HG03565 (cell line): ENCODE measurements around the gene TMEM212.
"Not testable (repeated sequence)": the region's sequence is repeated elsewhere in the genome, so short reads cannot be mapped to it uniquely, and the experiment has no call there.

Experiments used
- ATAC-seq: cut with Tn5 transposase; IDR thresholded peaks from one replicate; pipeline ENCODE4 v1.9.1; 2021; ENCODE audit warnings: mild to moderate bottlenecking, moderate library complexity; ENCODE audit not compliant: unreplicated experiment

Gene TMEM212

GRCh38 chr3:171883893-171884279 is 40.7 kb downstream of the TMEM212 start:
- no peak for ATAC-seq

GRCh38 chr3:171888466-171888865 is 45.3 kb downstream of the TMEM212 start:
- ATAC-seq = no peak

- ATAC-seq = no peak
These were observed 47.2 kb downstream of the TMEM212 start for GRCh38 chr3:171890398-171890797.

- ATAC-seq = no peak
These were observed 49.3 kb downstream of the TMEM212 start for GRCh38 chr3:171892457-171892856.

GRCh38 chr3:171895291-171895690 is 52.1 kb downstream of the TMEM212 start:
- no peak for ATAC-seq

GRCh38 chr3:171895900-171896299 is 52.8 kb downstream of the TMEM212 start:
- ATAC-seq = no peak

GRCh38 chr3:171896316-171896715 is 53.2 kb downstream of the TMEM212 start:
- ATAC-seq = no peak

GRCh38 chr3:171898192-171898591 is 55.0 kb downstream of the TMEM212 start:
- no peak for ATAC-seq

- ATAC-seq = no peak
These were observed 57.3 kb downstream of the TMEM212 start for GRCh38 chr3:171900446-171900845.

- no peak for ATAC-seq
These were observed 58.6 kb downstream of the TMEM212 start for GRCh38 chr3:171901615-171902312.

- no peak for ATAC-seq
These were observed 61.7 kb downstream of the TMEM212 start for GRCh38 chr3:171904829-171905228.

GRCh38 chr3:171906503-171906902 is 63.4 kb downstream of the TMEM212 start:
- not testable (repeated sequence) for ATAC-seq

GRCh38 chr3:171906951-171907676 is 64.0 kb downstream of the TMEM212 start:
- ATAC-seq = no peak

- ATAC-seq = no peak
These were observed 64.6 kb downstream of the TMEM212 start for GRCh38 chr3:171907761-171908160.

GRCh38 chr3:171908731-171909130 is 65.6 kb downstream of the TMEM212 start:
- ATAC-seq = no peak
